Measurements from ENCODE around the gene OASL. TPM values are rescaled to one million over a fixed set of nuclear protein-coding genes. Genes with fewer than 3 reads are reported as not detected.
A peak's percentile ranks its signal among the peaks of the same experiment; 100 is the strongest.
"Not testable (repeated sequence)": the region's sequence is repeated elsewhere in the genome, so short reads cannot be mapped to it uniquely, and the experiment has no call there.

The OASL gene
- total RNA-seq, 2 experiments from 2014 or later = 11.1 to 11.4 TPM

DNA sequence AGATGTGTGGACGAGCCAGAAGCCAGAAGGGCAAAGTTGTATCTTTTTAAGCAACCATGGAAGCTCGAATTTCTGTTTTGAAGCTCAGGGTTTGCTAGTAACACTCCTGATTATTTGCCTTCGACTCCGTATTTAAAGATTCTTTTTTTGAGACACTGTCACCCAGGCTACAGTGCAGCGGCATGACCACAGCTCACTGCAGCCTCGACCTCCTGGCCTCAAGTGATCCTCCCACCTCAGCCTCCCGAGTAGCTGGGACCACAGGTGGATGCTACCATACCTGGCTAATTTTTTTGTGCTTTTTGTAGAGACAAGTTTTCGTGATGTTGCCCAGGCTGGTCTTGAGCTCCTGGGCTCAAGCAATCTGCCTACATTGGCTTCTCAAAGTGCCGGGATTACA, 18.7 kb upstream of the OASL start:
- DNase-seq = no peak
- intact Hi-C loops (cut with micrococcal nuclease) = no loop called here
- CTCF ChIA-PET = interaction anchor here (0.6 to 5.5 kb wide), 5 partner anchors 13 to 450 kb away, joined by 3 to 88 read pairs (median 3); no protein-coding TSS in a partner anchor
- no peak overlapping the region for H3K4me3 Mint-ChIP-seq
- no peaks in the 10 kb centered on the region for H3K36me3 Mint-ChIP-seq (ENCODE audit: low read depth)
- no peak for ATAC-seq
- H3K9me3 Mint-ChIP-seq = no peaks in the 10 kb centered on the region
- H3K4me1 Mint-ChIP-seq (ENCODE audit: low read depth) = peaks cover 8% of the 10 kb centered on the region
- H3K27me3 Mint-ChIP-seq = no peaks in the 10 kb centered on the region
- POLR2A ChIA-PET = no interaction called here
- no peak overlapping the region for H3K27ac Mint-ChIP-seq
- TF ChIP-seq, protein P1, sequence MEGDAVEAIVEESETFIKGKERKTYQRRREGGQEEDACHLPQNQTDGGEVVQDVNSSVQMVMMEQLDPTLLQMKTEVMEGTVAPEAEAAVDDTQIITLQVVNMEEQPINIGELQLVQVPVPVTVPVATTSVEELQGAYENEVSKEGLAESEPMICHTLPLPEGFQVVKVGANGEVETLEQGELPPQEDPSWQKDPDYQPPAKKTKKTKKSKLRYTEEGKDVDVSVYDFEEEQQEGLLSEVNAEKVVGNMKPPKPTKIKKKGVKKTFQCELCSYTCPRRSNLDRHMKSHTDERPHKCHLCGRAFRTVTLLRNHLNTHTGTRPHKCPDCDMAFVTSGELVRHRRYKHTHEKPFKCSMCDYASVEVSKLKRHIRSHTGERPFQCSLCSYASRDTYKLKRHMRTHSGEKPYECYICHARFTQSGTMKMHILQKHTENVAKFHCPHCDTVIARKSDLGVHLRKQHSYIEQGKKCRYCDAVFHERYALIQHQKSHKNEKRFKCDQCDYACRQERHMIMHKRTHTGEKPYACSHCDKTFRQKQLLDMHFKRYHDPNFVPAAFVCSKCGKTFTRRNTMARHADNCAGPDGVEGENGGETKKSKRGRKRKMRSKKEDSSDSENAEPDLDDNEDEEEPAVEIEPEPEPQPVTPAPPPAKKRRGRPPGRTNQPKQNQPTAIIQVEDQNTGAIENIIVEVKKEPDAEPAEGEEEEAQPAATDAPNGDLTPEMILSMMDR (IDR thresholded peaks at IDR 0.05) = no peak

DNA sequence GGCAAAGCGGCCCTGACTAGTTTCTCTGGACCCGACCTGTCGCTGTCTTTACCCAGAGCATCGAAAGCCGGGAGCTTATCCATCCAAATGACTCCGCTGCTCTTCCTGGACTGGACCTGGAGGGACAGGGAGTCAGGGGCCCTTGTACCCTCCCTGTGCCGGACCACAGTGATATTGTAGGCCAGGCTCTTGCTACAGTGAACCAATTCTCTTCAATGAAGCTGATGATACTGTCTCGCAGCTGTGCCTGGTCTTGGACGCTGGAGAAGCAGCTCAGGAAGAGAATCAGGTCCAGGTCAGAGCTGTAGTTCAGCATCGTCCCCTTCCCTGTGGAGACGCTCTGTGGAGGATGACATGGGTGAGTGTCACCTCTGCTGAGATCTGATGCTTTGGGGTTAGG, 14.7 kb upstream of the OASL start:
- no peaks in the 10 kb centered on the region for H3K4me1 Mint-ChIP-seq (ENCODE audit: low read depth)
- H3K27me3 Mint-ChIP-seq = no peaks in the 10 kb centered on the region
- TF ChIP-seq, protein P1 (IDR thresholded peaks at IDR 0.05) = no peak
- ChIA-PET CTCF (interaction anchor here (2.1 to 2.5 kb wide), 2 partner anchors 43 to 48 kb away, joined by 7 read pairs; no protein-coding TSS in a partner anchor), POLR2A (no interaction called here)
- no peaks in the 10 kb centered on the region for H3K9me3 Mint-ChIP-seq
- no peak overlapping the region for H3K4me3 Mint-ChIP-seq
- no peak overlapping the region for H3K27ac Mint-ChIP-seq
- ATAC-seq = no peak
- H3K36me3 Mint-ChIP-seq (ENCODE audit: low read depth) = no peaks in the 10 kb centered on the region
- intact Hi-C loops (cut with micrococcal nuclease) = no loop called here
- no peak for DNase-seq

- DNase-seq = no peak
- Mint-ChIP-seq H3K4me1 (ENCODE audit: low read depth) (no peaks in the 10 kb centered on the region), H3K4me3 (no peak overlapping the region), H3K27ac (no peak overlapping the region), H3K9me3 (no peaks in the 10 kb centered on the region), H3K36me3 (ENCODE audit: low read depth) (no peaks in the 10 kb centered on the region), H3K27me3 (no peaks in the 10 kb centered on the region)
- ChIA-PET POLR2A (no interaction called here), CTCF (interaction anchor here (0.6 to 2.5 kb wide), 4 partner anchors 9 to 554 kb away, joined by 3 to 20 read pairs (median 4); no protein-coding TSS in a partner anchor)
- intact Hi-C loops (cut with micrococcal nuclease) = no loop called here
- ATAC-seq = no peak
- TF ChIP-seq, protein P1 (IDR thresholded peaks at IDR 0.05) = no peak
Observed at GRCh38 chr12:121050725-121051124, 11.7 kb upstream of the OASL start.

GRCh38 chr12:121048442-121048841, 9.4 kb upstream of the OASL start:
- no peak for ATAC-seq
- H3K36me3 Mint-ChIP-seq (ENCODE audit: low read depth) = no peaks in the 10 kb centered on the region
- peak overlapping the region; percentile 65 for H3K27ac Mint-ChIP-seq
- no peaks in the 10 kb centered on the region for H3K9me3 Mint-ChIP-seq
- intact Hi-C loops (cut with micrococcal nuclease) = no loop called here
- H3K4me3 Mint-ChIP-seq = peak overlapping the region; percentile 64
- DNase-seq = no peak
- POLR2A ChIA-PET = interaction anchor here (0.6 kb wide), 1 partner anchor 538 kb away, joined by 3 read pairs; no protein-coding TSS in a partner anchor
- H3K4me1 Mint-ChIP-seq (ENCODE audit: low read depth) = peaks cover 6% of the 10 kb centered on the region
- TF ChIP-seq, protein P1 (IDR thresholded peaks at IDR 0.05) = no peak
- H3K27me3 Mint-ChIP-seq = peaks cover 3% of the 10 kb centered on the region
- CTCF ChIA-PET = interaction anchor here (1.1 to 2.0 kb wide), 2 partner anchors 11 to 93 kb away, joined by 3 to 15 read pairs; no protein-coding TSS in a partner anchor

GRCh38 chr12:121047400-121047799, 8.4 kb upstream of the OASL start:
- POLR2A ChIA-PET; H3K36me3 Mint-ChIP-seq (ENCODE audit: low read depth); H3K4me1 Mint-ChIP-seq (ENCODE audit: low read depth); H3K27ac Mint-ChIP-seq; DNase-seq; intact Hi-C loops (cut with micrococcal nuclease); H3K27me3 Mint-ChIP-seq; H3K9me3 Mint-ChIP-seq; H3K4me3 Mint-ChIP-seq; ATAC-seq: not testable (repeated sequence)
- CTCF ChIA-PET = interaction anchor here (0.6 to 1.7 kb wide), 2 partner anchors 13 to 29 kb away, joined by 3 to 8 read pairs; no protein-coding TSS in a partner anchor
